GM18520 (cell line): ENCODE results near the gene SVIP.
A peak's percentile ranks its signal among the peaks of the same experiment; 100 is the strongest.

Source experiments
- ATAC-seq: cut with Tn5 transposase; IDR thresholded peaks from one replicate; pipeline ENCODE4 v1.9.1; 2021; ENCODE audit not compliant: unreplicated experiment

Gene SVIP

GRCh38 chr11:22829231-22830081 lies at the start of gene SVIP:
Gene SVIP, minus strand, starts transcription at chr11:22829801. Its CDS starts 53 bp downstream, at chr11:22829748.
- peak; percentile 87 for ATAC-seq

- no peak for ATAC-seq
Observed at GRCh38 chr11:22878604-22879003, 49.0 kb upstream of the SVIP start.

GRCh38 chr11:22878039-22878438 lies 48.4 kb upstream of the SVIP start:
- no peak for ATAC-seq

- peak; percentile 98 for ATAC-seq
Observed at GRCh38 chr11:22875869-22876473, 46.4 kb upstream of the SVIP start.

- no peak for ATAC-seq
Observed at GRCh38 chr11:22869325-22869724, 39.7 kb upstream of the SVIP start.

- no peak for ATAC-seq
Observed at GRCh38 chr11:22860241-22860640, 30.6 kb upstream of the SVIP start, which contains the start of gene CCDC179. Gene CCDC179, minus strand, starts transcription at chr11:22860474. Its CDS starts 53 bp downstream, at chr11:22860421.

- no peak for ATAC-seq
Observed at GRCh38 chr11:22859756-22860155, 30.2 kb upstream of the SVIP start.

GRCh38 chr11:22851477-22851876 lies 21.9 kb upstream of the SVIP start:
- ATAC-seq = no peak

GRCh38 chr11:22846726-22847125 lies 17.1 kb upstream of the SVIP start:
- no peak for ATAC-seq

- ATAC-seq = no peak
Observed at GRCh38 chr11:22832315-22833015, 2.9 kb upstream of the SVIP start.

GRCh38 chr11:22830082-22830414 lies 447 bp upstream of the SVIP start:
- no peak for ATAC-seq

- no peak for ATAC-seq
Observed at GRCh38 chr11:22828373-22828772, 1.2 kb downstream of the SVIP start.

- ATAC-seq = no peak
Observed at GRCh38 chr11:22822203-22822602, 7.4 kb downstream of the SVIP start.

- ATAC-seq = no peak
Observed at GRCh38 chr11:22809893-22810292, 19.7 kb downstream of the SVIP start.

- ATAC-seq = peak; percentile 10
Observed at GRCh38 chr11:22808571-22809197, 20.9 kb downstream of the SVIP start.

GRCh38 chr11:22807855-22808570 lies 21.6 kb downstream of the SVIP start:
- ATAC-seq = peak; percentile 75

GRCh38 chr11:22807391-22807790 lies 22.2 kb downstream of the SVIP start:
- ATAC-seq = no peak

GRCh38 chr11:22802861-22803260 lies 26.7 kb downstream of the SVIP start:
- ATAC-seq = no peak

- no peak for ATAC-seq
Observed at GRCh38 chr11:22800482-22800881, 29.1 kb downstream of the SVIP start.

GRCh38 chr11:22798901-22799300 lies 30.7 kb downstream of the SVIP start:
- no peak for ATAC-seq

GRCh38 chr11:22797047-22797446 lies 32.6 kb downstream of the SVIP start:
- no peak for ATAC-seq
